Left ventricle myocardium inferior (tissue), 1 donor: Measurements from ENCODE around the gene PITPNM2. TPM values are rescaled to one million over a fixed set of nuclear protein-coding genes. Genes with fewer than 3 reads are reported as not detected.

Experiments used
- total RNA-seq: library from RNA; stranded (reverse); fragmentation: NEBNext Ultra II Directional; extraction: Animal tissue kit (Norgen Biotek cat#: 25700); gene quantifications from one replicate; pipeline ENCODE4 v1.2.1, GENCODE V29; 2021
- donor health status: DM: no; HTN: yes; CAD: no; lungs with severe emphysema.

PITPNM2 gene
- total RNA-seq, 1 donor from 2014 or later = 18.4 TPM

Other genes starting within 250 kb of the PITPNM2 start
- gene ABCB9, start 184.6 kb downstream of the PITPNM2 start, total RNA-seq = 1.6 TPM
- 14.9 TPM for gene OGFOD2, start 175.8 kb downstream of the PITPNM2 start, total RNA-seq
- 156 TPM for gene ARL6IP4, start 170.4 kb downstream of the PITPNM2 start, total RNA-seq
- 23.9 TPM for gene MPHOSPH9, start 82.1 kb upstream of the PITPNM2 start, total RNA-seq
- gene MTRFR, start 82.3 kb upstream of the PITPNM2 start, total RNA-seq = 8.4 TPM
- gene CDK2AP1, start 120.8 kb upstream of the PITPNM2 start, total RNA-seq = 83.6 TPM
- gene SBNO1, start 213.8 kb upstream of the PITPNM2 start, total RNA-seq = 27.1 TPM
- gene KMT5A, start 233.0 kb upstream of the PITPNM2 start, total RNA-seq = 28.5 TPM